Nephron progenitor cell (in vitro differentiated cells): ENCODE results near the gene IGFBP5.

Experiments used
- DNase-seq: peaks from one replicate; pipeline ENCODE4 v3.0.0; 2021
- H3K27ac Mint-ChIP-seq: 2 replicates; pipeline ENCODE4 v1.8.0; 2021; ENCODE audit warnings: mild to moderate bottlenecking, moderate library complexity, mixed read lengths
- H3K27me3 Mint-ChIP-seq: 2 replicates; pipeline ENCODE4 v1.8.0; 2021; ENCODE audit warnings: mild to moderate bottlenecking, low read depth, mixed read lengths; ENCODE audit not compliant: poor library complexity
- H3K36me3 Mint-ChIP-seq: 2 replicates; pipeline ENCODE4 v1.8.0; 2021; ENCODE audit warnings: low read depth, mixed read lengths
- H3K4me1 Mint-ChIP-seq: 2 replicates; pipeline ENCODE4 v1.8.0; 2021; ENCODE audit warnings: mixed read lengths
- H3K4me3 Mint-ChIP-seq: 2 replicates; pipeline ENCODE4 v1.8.0; 2021; ENCODE audit warnings: mild to moderate bottlenecking, moderate library complexity, mixed read lengths
- H3K9me3 Mint-ChIP-seq: 2 replicates; pipeline ENCODE4 v1.8.0; 2021; ENCODE audit warnings: mild to moderate bottlenecking, moderate library complexity, mixed read lengths
- CTCF ChIP-seq: fragments of 200-600 bp; sonication (generic); IDR thresholded peaks from 2 replicates; pipeline ENCODE4 v1.5.0; 2021; ENCODE audit warnings: antibody characterized with exemption

IGFBP5 gene

GRCh38 chr2:216720722-216721121 is 25.4 kb upstream of the IGFBP5 start:
- peaks cover 8% of the 10 kb centered on the region for H3K27me3 Mint-ChIP-seq
- no peak overlapping the region for H3K27ac Mint-ChIP-seq
- H3K36me3 Mint-ChIP-seq, result no peaks in the 10 kb centered on the region
- peaks cover 35% of the 10 kb centered on the region for H3K4me1 Mint-ChIP-seq
- H3K4me3 Mint-ChIP-seq, result no peak overlapping the region
- H3K9me3 Mint-ChIP-seq, result no peaks in the 10 kb centered on the region
- DNase-seq, result no peak
- no peak for TF ChIP-seq CTCF

- no peak for TF ChIP-seq CTCF
- H3K27me3 Mint-ChIP-seq, result peaks cover 8% of the 10 kb centered on the region
- no peak overlapping the region for H3K4me3 Mint-ChIP-seq
- no peak overlapping the region for H3K27ac Mint-ChIP-seq
- no peaks in the 10 kb centered on the region for H3K9me3 Mint-ChIP-seq
- peaks cover 27% of the 10 kb centered on the region for H3K4me1 Mint-ChIP-seq
- DNase-seq, result no peak
- H3K36me3 Mint-ChIP-seq, result no peaks in the 10 kb centered on the region
Observed at GRCh38 chr2:216717907-216718615, 22.7 kb upstream of the IGFBP5 start.

GRCh38 chr2:216717491-216717901 is 22.1 kb upstream of the IGFBP5 start:
- no peak for DNase-seq
- no peak for TF ChIP-seq CTCF
- no peaks in the 10 kb centered on the region for H3K36me3 Mint-ChIP-seq
- H3K4me1 Mint-ChIP-seq, result peaks cover 27% of the 10 kb centered on the region
- H3K4me3 Mint-ChIP-seq, result no peak overlapping the region
- H3K27me3 Mint-ChIP-seq, result peaks cover 8% of the 10 kb centered on the region
- no peak overlapping the region for H3K27ac Mint-ChIP-seq
- no peaks in the 10 kb centered on the region for H3K9me3 Mint-ChIP-seq

- Mint-ChIP-seq H3K27ac (no peak overlapping the region), H3K4me3 (no peak overlapping the region), H3K27me3 (peaks cover 8% of the 10 kb centered on the region), H3K4me1 (peaks cover 40% of the 10 kb centered on the region), H3K36me3 (no peaks in the 10 kb centered on the region), H3K9me3 (no peaks in the 10 kb centered on the region)
- DNase-seq, result no peak
- TF ChIP-seq CTCF, result no peak
Observed at GRCh38 chr2:216716109-216716508, 20.8 kb upstream of the IGFBP5 start.

- Mint-ChIP-seq H3K36me3 (no peaks in the 10 kb centered on the region), H3K27ac (no peak overlapping the region), H3K4me3 (no peak overlapping the region), H3K4me1 (peaks cover 43% of the 10 kb centered on the region), H3K27me3 (peaks cover 12% of the 10 kb centered on the region), H3K9me3 (no peaks in the 10 kb centered on the region)
- DNase-seq, result no peak
- TF ChIP-seq CTCF, result no peak
Observed at GRCh38 chr2:216715402-216715974, 20.1 kb upstream of the IGFBP5 start.

GRCh38 chr2:216714376-216714775 is 19.0 kb upstream of the IGFBP5 start:
- no peak for DNase-seq
- TF ChIP-seq CTCF, result no peak
- H3K27ac Mint-ChIP-seq, result no peak overlapping the region

More at GRCh38 chr2:216714376-216714775, 19.0 kb upstream of the IGFBP5 start:
- no peak overlapping the region for H3K4me3 Mint-ChIP-seq
- no peaks in the 10 kb centered on the region for H3K36me3 Mint-ChIP-seq
- H3K4me1 Mint-ChIP-seq, result peaks cover 46% of the 10 kb centered on the region
- H3K27me3 Mint-ChIP-seq, result peaks cover 11% of the 10 kb centered on the region
- H3K9me3 Mint-ChIP-seq, result peaks cover 3% of the 10 kb centered on the region
